ENCODE data around the gene OCEL1.

GRCh38 chr19:17266026-17266425, 40.0 kb downstream of the OCEL1 start:
- TF ChIP-seq CTCF (IDR thresholded peaks at IDR 0.05), result no peak
- no peak for TF ChIP-seq POLR2A (IDR thresholded peaks at IDR 0.05)
- TF ChIP-seq POLR2AphosphoS5 (IDR thresholded peaks at IDR 0.05), result no peak

Measured in stomach (tissue), 4 donors.